ENCODE data around the gene VIPR1. TPM values are rescaled to one million over a fixed set of nuclear protein-coding genes. Genes with fewer than 3 reads are reported as not detected.

VIPR1 gene
- total RNA-seq, 1 experiment from 2014 or later = 0.41 TPM

GRCh38 chr3:42478830-42479229, 23.6 kb upstream of the VIPR1 start:
- ATAC-seq (no peak), DNase-seq (ENCODE audit: low read depth, low spot score) (no peak)
- Histone ChIP-seq H3K36me3 (ENCODE audit: control insufficient read depth, insufficient read depth, low read length) (no peaks in the 10 kb centered on the region), H3K27me3 (ENCODE audit: control insufficient read depth, insufficient read depth, low read length) (no peaks in the 10 kb centered on the region), H3K27ac (ENCODE audit: low read length) (no peak overlapping the region), H3K4me3 (ENCODE audit: low read depth in 2 of 2, low read length in 2 of 2) (no peak overlapping the region), H3K4me1 (ENCODE audit: control insufficient read depth, insufficient read depth, low read length) (no peaks in the 10 kb centered on the region), H3K9me3 (ENCODE audit: control insufficient read depth, insufficient read depth, low read depth, low read length) (no peaks in the 10 kb centered on the region)
- BruUV-seq (replicated peaks) = no TSS peak
- CTCF ChIA-PET = no interaction called here
- POLR2A ChIA-PET = interaction anchor here (0.7 kb wide), 1 partner anchor 20 kb away, joined by 3 read pairs; no protein-coding TSS in a partner anchor
- TF ChIP-seq SIN3A (IDR thresholded peaks at IDR 0.05; ENCODE audit: borderline replicate concordance, insufficient read depth, low read depth, low read length) = no peak
- no peak for TF ChIP-seq POLR2AphosphoS5 (IDR thresholded peaks at IDR 0.05; ENCODE audit: low read depth, low read length)
- no peak for TF ChIP-seq TCF7L2 (IDR thresholded peaks at IDR 0.05; ENCODE audit: low read depth, low read length)
- TF ChIP-seq CTCF (IDR thresholded peaks at IDR 0.05) = no peak
- no peak for TF ChIP-seq REST (IDR thresholded peaks at IDR 0.05; ENCODE audit: insufficient read depth in 1 of 2, low read depth in 2 of 2, low read length in 1 of 2)
- intact Hi-C loops (cut with micrococcal nuclease; ENCODE audit: unreplicated experiment) (no loop called here), in situ Hi-C loops (cut with HindIII; ENCODE audit: low pct_unique_long_range_greater_than_20kb, low sequenced_read_pairs) (no loop called here)

- ChIA-PET POLR2A (no interaction called here), CTCF (no interaction called here)
- Histone ChIP-seq H3K36me3 (ENCODE audit: control insufficient read depth, insufficient read depth, low read length) (no peaks in the 10 kb centered on the region), H3K27me3 (ENCODE audit: control insufficient read depth, insufficient read depth, low read length) (no peaks in the 10 kb centered on the region), H3K4me1 (ENCODE audit: control insufficient read depth, insufficient read depth, low read length) (no peaks in the 10 kb centered on the region; the same call in 1 of the 2 replicates), H3K9me3 (ENCODE audit: control insufficient read depth, insufficient read depth, low read depth, low read length) (no peaks in the 10 kb centered on the region), H3K4me3 (ENCODE audit: low read depth in 2 of 2, low read length in 2 of 2) (no peak overlapping the region), H3K27ac (ENCODE audit: low read length) (no peak overlapping the region)
- intact Hi-C loops (cut with micrococcal nuclease; ENCODE audit: unreplicated experiment) (no loop called here), in situ Hi-C loops (cut with HindIII; ENCODE audit: low pct_unique_long_range_greater_than_20kb, low sequenced_read_pairs) (no loop called here)
- ATAC-seq (no peak), DNase-seq (ENCODE audit: low read depth, low spot score) (no peak)
- no peak for TF ChIP-seq SIN3A (IDR thresholded peaks at IDR 0.05; ENCODE audit: borderline replicate concordance, insufficient read depth, low read depth, low read length)
- TF ChIP-seq POLR2AphosphoS5 (IDR thresholded peaks at IDR 0.05; ENCODE audit: low read depth, low read length) = no peak
- TF ChIP-seq TCF7L2 (IDR thresholded peaks at IDR 0.05; ENCODE audit: low read depth, low read length) = no peak
- TF ChIP-seq REST (IDR thresholded peaks at IDR 0.05; ENCODE audit: insufficient read depth in 1 of 2, low read depth in 2 of 2, low read length in 1 of 2) = no peak
- no peak for TF ChIP-seq CTCF (IDR thresholded peaks at IDR 0.05)
- BruUV-seq (replicated peaks) = no TSS peak
Measured at GRCh38 chr3:42486814-42487565, 15.5 kb upstream of the VIPR1 start.

Data from Panc1 (cell line).